ENCODE data around the gene PARD3. TPM values are rescaled to one million over a fixed set of nuclear protein-coding genes. Genes with fewer than 3 reads are reported as not detected.

Gene PARD3
- total and polyA plus RNA-seq, 7 donors: 20.2 to 84.4 (median 53.4) TPM

DNA sequence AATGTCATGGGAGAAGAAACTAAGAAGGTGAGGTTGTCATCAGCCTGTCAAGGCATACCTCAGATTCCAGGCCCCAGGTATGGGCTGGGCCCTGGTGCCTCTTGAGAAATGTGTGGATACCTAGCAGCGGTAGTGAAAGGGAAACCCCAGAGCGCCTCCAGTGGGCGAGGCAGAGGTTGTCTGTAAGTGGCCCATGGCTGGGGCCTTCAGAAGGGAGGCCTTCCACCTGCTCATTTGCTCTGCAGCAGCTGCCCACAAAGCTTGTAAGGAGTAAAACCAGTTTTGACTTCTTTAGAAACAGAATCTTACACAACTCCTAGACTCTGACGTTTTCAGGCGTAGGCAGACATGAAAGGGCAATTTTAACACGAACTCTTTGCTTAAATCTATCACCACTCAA lies 509.9 kb downstream of the PARD3 start:
- Histone ChIP-seq H3K27ac (no peak overlapping the region), H3K4me3 (no peak overlapping the region), H3K4me1 (no peaks in the 10 kb centered on the region), H3K9me3 (no peaks in the 10 kb centered on the region), H3K36me3 (ENCODE audit: insufficient read depth in 1 of 2, low read depth in 1 of 2) (no peaks in the 10 kb centered on the region), H3K27me3 (ENCODE audit: insufficient read depth in 3 of 3, low read length in 2 of 3) (no peaks in the 10 kb centered on the region)
- WGBS, 3 donors: 86 to 97% (median 87%) methylated on average over 6 of the region's 6 CpGs
- intact Hi-C loops (cut with DNase I): no loop called here
- no peak for ATAC-seq
- TF ChIP-seq, protein P1, sequence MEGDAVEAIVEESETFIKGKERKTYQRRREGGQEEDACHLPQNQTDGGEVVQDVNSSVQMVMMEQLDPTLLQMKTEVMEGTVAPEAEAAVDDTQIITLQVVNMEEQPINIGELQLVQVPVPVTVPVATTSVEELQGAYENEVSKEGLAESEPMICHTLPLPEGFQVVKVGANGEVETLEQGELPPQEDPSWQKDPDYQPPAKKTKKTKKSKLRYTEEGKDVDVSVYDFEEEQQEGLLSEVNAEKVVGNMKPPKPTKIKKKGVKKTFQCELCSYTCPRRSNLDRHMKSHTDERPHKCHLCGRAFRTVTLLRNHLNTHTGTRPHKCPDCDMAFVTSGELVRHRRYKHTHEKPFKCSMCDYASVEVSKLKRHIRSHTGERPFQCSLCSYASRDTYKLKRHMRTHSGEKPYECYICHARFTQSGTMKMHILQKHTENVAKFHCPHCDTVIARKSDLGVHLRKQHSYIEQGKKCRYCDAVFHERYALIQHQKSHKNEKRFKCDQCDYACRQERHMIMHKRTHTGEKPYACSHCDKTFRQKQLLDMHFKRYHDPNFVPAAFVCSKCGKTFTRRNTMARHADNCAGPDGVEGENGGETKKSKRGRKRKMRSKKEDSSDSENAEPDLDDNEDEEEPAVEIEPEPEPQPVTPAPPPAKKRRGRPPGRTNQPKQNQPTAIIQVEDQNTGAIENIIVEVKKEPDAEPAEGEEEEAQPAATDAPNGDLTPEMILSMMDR (IDR thresholded peaks at IDR 0.05): no peak
- no peak for DNase-seq

DNA sequence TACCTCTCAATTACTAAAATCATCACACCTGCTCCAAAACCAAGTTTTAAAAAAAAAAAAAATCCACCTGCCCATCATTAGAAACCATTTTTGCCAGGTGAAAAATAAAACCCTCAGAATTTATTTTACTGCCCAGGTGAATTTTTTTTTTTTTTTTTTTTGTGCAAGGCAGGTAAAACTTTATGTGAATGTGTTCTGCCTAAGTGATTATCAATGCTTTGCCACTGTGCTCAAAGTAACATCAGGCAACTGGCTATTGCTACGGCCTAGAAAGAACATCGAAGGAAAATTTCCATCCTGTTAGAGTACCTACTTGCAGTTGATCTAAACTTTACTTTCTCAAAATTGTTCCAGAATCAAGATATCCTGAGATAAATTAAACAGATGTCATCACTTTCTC lies 512.1 kb downstream of the PARD3 start:
- Histone ChIP-seq H3K27me3 (ENCODE audit: insufficient read depth in 3 of 3, low read length in 2 of 3) (no peaks in the 10 kb centered on the region), H3K4me1 (no peaks in the 10 kb centered on the region), H3K9me3 (no peaks in the 10 kb centered on the region), H3K4me3 (no peak overlapping the region), H3K36me3 (ENCODE audit: insufficient read depth in 1 of 2, low read depth in 1 of 2) (no peaks in the 10 kb centered on the region), H3K27ac (no peak overlapping the region)
- no peak for ATAC-seq
- TF ChIP-seq, protein P1 (IDR thresholded peaks at IDR 0.05): no peak
- DNase-seq: no peak
- intact Hi-C loops (cut with DNase I): no loop called here
- 95 to 98% (median 96%) methylated on average over 2 of the region's 2 CpGs for WGBS, 3 donors

DNA sequence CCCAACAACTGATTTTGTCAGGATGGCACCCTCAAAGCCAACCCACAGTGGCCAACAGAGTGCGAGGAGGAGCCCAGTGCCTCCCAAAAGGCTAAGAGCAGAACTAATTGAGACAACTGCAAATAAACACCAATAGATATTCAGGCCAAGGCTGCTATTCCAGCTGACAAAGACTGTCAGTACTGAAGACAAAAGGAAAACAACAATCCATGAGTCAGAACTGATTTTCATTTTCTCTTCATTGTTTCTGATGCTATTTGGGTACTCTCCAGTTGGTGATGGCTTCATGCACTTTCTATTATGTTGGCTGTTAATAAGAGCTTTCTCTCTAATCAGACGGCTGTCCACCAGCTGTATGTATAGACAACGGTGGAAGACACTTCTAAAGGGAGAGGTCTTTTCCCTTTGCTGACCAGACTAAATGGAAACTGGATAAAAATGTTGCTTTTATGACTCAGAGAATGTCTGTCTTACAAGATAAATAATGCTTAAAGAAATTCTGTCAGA lies 515.9 kb downstream of the PARD3 start:
- TF ChIP-seq, protein P1 (IDR thresholded peaks at IDR 0.05): no peak
- Histone ChIP-seq H3K4me1 (no peaks in the 10 kb centered on the region), H3K27me3 (ENCODE audit: insufficient read depth in 3 of 3, low read length in 2 of 3) (no peaks in the 10 kb centered on the region), H3K9me3 (no peaks in the 10 kb centered on the region), H3K4me3 (no peak overlapping the region), H3K36me3 (ENCODE audit: insufficient read depth in 1 of 2, low read depth in 1 of 2) (no peaks in the 10 kb centered on the region), H3K27ac (no peak overlapping the region)
- 53 to 79% (median 58%) methylated on average over 3 of the region's 3 CpGs for WGBS, 3 donors
- DNase-seq (no peak), ATAC-seq (no peak)
- intact Hi-C loops (cut with DNase I): no loop called here

DNA sequence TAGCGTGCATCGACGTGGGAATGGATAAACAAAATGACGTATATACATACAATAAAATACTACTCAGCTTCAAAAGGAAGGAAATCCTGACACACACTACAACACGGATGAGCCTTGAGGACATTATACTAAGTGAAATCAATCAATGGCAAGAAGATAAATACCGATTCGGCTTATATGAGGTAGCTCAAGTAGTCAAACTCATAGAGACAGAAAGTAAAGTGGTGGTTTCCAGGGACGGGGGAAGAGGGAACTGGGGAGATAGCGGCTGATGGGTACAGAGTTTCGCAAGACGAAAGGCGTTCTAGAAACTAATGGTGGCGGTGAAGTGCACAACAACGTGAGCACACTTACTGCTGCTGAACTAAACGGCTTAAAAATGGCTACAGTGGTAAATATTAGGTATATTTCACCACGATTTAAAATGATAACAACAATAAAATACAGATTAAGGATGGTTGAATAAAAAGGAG lies 516.7 kb downstream of the PARD3 start:
- TF ChIP-seq, protein P1 (IDR thresholded peaks at IDR 0.05): no peak
- Histone ChIP-seq H3K9me3 (no peaks in the 10 kb centered on the region), H3K4me3 (no peak overlapping the region), H3K4me1 (no peaks in the 10 kb centered on the region), H3K36me3 (ENCODE audit: insufficient read depth in 1 of 2, low read depth in 1 of 2) (no peaks in the 10 kb centered on the region), H3K27ac (no peak overlapping the region), H3K27me3 (ENCODE audit: insufficient read depth in 3 of 3, low read length in 2 of 3) (no peaks in the 10 kb centered on the region)
- DNase-seq (no peak), ATAC-seq (no peak)
- intact Hi-C loops (cut with DNase I): no loop called here
- 92 to 96% (median 95%) methylated on average over 16 of the region's 16 CpGs for WGBS, 3 donors
